NB4 (cell line): Measurements from ENCODE around the gene MROH2A.

Experiments
- CTCF ChIP-seq: IDR thresholded peaks from one replicate; pipeline ENCODE4 v1.5.1; 2012; ENCODE audit warnings: low read depth, low read length
- POLR2A ChIP-seq: IDR thresholded peaks from 2 replicates; pipeline ENCODE4 v1.6.1; 2011; ENCODE audit warnings: mild to moderate bottlenecking; ENCODE audit not compliant: insufficient read length; ENCODE audit errors: extremely low read depth

- TF ChIP-seq CTCF = no peak
- no peak for TF ChIP-seq POLR2A
Measured at GRCh38 chr2:233816334-233816733, 38.2 kb downstream of the MROH2A start.
